NCI-H1930 (cell line): ENCODE data around the gene OXGR1.
A peak's percentile ranks its signal among the peaks of the same experiment; 100 is the strongest.
"Not testable (repeated sequence)": the region's sequence is repeated elsewhere in the genome, so short reads cannot be mapped to it uniquely, and the experiment has no call there.

Experiments
- DNase-seq, 2 experiments: peaks; one replicate each; lab custom pipeline; 2025; lab: John Stamatoyannopoulos, UW

Gene OXGR1

DNA sequence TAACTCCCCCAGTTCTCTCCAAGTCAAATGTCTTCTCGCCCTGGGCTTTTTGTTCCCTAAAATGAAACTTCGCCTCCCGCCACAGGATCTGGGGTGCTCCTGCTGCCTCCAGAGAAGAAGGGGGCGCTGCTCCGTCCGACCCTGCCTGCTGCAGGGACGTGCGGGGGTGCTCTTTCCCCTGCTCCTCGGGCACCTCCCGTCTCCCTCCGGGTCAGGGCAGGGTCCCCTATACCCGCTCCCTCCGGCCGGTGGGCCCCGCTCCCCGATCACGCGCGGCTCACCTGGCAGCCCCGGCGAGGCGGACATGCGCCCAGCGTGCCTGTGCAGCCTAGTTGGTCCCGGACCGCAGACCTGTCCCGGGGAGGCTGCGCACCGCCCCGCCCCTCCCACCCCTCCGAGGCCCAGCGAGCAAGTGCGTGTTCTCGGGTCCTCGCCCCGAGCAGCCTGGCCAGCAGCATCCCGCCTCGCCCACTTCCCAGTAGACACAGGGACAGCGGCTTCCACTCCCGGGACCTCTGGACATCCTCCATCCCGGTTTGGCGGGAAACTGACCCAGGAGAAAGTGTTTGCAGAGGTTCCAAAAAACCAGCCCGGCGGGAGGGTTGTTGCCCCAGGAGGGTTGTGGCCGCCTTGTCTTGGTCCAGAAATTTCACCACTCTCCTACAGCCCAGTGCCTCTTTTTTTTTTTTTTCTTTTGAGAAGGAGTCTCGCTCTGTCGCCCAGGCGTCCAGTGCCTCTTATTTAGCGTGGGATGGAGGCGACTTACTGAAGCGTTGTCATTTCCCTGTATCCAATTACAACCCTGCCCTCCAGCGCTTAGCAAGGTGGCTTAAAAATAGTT, at the start of gene OXGR1:
TSS of gene OXGR1 (minus strand) at position 460 of the 841 bp plus-strand sequence. CDS start 6,717 bp downstream, outside the sequence.
- DNase-seq: no peak

DNA sequence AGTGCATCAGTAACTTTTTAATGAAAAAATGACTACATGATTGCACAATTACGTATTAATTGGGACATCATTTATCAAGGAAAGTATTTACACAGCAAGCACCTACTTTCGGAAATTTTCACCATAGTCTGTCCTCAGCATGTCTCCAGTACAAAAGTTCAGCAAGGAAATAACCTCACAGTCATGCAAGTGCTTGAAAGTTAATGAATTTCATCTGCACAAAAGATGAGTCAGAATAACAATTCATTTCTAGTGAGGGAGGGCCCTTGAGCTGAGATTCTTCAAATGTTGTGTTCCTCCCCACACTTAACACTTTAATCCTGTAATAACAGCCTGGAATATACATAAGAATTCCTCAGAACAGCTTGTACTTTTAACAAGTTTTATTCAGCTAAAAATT, 49.0 kb upstream of the OXGR1 start:
- DNase-seq: no peak

DNA sequence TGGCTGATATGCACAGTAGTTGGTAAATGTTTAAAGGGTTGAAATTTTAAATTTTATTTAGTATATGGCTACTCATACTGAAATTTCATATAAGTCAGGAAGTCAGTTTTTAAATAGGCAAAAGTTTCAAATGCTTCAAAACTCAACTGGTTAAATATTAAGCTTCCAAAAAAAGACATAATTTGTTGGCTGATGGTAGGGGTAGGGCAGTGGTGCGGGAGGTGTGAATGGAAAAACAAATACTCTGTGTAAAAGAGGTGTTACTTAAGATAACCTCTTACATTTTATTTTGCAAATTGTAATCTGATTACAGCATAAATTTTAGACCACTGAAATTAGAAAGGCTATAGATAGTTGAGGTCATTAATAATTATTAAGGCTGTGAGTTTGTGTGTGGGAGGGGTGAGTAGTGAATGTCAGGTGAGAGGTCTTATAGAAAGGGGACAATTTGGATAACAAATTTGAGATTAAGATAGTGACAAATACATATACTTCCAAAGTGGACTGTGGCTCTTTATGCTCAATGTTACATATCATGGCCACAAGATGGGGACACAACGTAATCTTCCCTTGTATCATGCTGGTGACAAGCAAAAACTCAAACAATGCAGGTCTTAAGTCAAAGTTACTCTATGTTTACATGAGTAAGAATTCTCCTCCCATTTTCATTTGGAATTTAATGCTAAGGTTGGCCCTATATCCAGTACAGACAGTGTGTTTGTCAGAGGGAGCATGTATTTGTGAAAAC, 36.6 kb upstream of the OXGR1 start:
- no peak for DNase-seq

DNA sequence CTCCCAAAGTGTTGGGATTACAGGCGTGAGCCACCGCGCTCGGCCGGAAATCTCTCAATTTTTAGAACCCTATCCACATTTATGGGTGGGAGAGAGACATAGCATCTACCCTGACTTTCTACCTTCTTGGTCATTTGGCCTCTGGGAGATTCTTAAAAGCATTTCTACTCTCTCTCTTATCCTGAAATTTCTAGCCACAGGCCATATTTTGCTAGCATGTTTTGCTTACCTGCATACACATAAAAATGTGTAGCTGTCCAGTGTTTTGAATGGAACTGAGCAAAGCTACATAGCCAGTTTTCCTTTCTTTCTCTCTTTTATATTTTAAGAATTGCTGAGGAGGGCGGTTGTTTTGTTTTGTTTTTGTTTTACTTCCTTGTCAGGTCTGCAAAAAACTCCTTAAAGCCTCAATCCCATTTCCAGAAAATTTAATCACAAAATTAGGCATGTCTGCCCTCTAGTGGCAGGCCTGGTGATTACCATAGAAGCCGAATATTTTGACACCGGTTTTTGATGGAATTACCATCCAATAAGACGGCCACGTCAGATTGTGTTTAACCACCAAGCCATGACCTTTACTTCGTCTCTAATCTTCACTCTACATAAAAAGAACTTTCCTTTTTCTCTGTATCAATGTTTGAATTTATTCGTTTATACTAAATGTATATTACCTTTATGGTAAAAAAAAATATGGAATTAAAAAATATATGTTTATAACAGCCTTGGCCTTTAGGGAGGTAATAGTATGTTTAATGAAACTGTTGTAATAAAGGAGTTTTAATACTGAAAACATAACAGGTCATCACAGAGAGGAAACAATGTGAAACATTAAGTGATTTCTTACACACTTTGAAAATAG, 34.4 kb upstream of the OXGR1 start:
- DNase-seq: peak; percentile 28 to 46

DNA sequence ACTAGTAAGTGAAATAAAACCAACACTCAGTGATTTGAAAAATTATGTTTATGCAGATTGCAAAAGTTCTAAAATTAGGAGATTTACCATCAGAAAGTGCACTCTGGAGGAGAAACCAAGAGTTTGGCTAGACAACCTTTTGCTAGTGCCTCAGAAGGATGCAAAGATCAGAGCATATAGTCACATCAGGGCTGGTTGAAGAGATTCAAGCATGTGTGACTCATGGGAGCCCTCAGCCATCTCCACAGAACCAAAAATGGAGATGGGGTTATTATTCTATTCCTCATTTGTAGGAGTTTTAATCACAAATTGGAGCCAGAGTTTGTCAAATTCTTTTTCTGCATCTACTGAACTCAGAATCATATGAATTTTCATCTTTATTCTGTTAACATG, 32.9 kb upstream of the OXGR1 start:
- DNase-seq: no peak

DNA sequence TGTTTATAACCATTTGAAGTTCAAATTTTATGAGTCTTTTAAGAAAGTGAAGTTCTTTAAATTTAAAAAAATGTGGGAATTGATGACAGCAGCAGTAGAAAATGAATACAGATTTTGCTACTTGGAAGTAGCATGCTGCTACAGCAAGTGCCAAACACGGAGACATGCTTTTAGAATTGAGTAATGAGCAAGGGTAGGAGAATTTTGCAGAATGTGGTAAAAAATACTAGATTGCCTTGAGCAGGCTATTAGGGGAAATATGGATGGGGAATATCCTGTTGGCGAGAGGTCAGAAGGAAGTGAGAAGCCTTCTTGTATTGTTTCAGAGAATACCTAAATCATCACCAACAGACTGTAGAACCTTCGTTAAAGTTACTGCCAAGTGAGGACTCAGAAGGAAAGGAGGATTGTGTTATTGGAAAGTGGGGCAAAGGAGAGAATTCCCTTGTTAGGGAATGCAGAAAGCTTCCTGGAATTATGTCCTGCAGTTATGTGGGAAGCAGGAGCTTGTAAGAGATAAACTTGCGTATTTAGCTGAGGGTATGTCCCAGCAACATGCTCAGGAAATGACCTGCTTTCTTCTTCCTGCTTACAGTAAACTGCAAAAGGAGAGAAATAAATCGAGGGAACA, 32.4 kb upstream of the OXGR1 start:
- DNase-seq: no peak

DNA sequence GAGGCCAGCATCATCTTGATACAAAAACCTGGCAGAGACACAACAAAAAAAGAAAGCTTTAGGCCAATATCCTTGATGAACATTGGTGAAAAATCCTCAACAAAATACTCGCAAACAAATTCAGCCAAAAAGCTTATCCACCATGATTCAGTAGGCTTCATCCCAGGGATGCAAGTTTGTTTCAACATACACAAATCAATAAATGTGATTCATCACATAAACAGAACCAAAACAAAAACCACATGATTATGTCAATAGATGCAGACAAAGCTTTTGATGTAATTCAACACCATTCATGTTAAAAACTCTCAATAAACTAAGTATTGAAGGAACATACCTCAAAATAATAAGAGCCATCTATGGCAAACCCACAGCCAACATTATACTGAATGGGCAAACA, 29.5 kb upstream of the OXGR1 start:
- DNase-seq: not testable (repeated sequence)

DNA sequence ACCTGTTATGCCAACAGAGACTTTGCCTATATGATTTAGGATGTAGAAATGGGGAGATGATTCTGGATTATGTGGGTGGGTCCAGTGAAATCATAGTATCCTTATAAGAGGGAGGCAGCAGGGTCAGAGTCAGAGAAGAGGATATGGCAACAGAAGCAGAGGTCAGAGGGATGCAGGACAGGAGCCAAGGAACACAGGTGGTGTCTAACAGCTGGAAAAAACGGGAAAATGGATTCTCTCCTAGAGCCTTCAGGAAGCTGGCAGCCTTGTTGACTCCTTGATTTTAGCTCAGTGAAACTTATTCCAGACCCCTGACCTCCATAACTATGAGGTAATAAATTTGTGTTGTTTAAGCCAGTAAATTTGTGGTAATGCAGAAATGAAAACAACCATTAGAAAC, 28.8 kb upstream of the OXGR1 start:
- no peak for DNase-seq

DNA sequence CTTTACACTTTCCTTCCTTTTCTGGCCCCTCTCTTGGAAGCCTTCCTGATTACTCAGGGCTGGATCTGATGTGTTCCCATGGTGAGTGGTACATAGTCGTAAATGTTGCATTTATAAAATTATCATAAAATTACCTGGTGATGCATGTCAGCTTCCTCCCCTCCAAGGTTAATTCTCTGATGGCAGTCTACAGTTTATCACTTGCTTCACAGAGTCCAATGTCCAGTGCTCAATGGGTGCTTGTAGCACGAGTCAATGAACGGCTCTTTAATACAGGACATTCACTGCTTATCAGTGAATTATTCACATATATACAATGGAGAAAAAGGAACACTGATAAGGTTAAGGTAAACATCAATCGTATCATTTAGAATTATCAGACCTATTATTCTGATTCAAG, 27.0 kb upstream of the OXGR1 start:
- DNase-seq: no peak

DNA sequence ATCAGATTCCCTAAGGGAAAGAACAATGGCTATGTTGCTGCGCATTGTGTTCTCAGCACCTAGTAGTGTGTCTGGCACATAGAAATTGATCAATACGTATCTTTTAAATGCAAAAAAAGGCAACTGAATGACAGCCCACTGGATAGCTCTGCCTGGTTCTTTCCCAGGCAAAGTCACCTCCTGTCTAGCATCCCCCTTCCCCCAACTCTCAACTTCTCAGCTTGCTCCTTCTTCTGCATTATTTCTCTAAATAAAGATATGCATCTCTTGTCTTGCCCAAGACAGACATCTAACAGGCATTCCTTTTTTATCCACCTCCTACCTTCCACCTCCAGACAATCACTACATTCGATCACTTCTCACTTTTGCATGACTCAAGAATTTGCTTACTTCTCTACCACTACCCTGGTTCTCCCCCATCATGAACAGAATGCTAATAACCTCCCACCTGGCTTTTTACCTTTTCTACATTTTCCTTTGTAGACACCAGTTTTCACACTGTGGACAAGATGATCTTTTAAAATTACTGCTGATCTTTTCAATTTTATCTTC, 26.5 kb upstream of the OXGR1 start:
- DNase-seq: no peak

DNA sequence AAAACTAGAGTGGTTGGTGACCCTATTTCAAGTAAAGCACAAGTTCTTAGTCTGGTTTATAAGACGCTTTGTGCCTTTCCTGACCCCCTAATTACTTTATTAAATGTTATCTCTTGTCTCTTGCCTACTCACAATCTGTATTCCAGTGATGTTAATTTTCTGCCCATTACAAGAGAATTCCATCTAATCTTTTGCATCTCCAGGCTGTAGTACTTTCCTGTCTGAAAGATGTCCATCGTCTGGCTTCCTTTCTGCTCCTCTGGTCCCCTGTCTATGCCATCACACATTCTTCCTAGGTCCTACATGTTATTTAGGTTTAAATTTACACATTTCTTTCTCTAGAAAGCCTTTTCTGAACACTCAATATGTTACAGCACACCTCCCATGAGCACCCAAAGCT, 25.9 kb upstream of the OXGR1 start:
- no peak for DNase-seq

DNA sequence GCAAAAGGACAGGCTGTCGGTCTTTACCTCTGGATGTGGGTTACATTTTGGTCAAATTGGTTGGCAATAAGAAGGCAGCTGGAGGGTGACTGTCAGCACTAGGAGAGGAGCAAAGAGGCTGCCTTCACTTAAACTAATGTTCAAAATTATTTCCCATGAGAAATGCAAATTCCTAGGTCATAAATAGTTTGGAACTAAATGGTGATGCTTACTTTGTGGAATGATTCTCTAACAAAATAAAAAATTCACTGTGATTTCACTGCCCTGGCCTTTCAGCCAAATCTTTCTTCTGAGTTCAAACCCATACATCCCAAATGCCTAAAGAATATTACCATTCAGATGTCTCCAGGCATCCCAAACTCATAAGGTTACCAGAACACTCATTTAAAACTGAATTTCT, 25.0 kb upstream of the OXGR1 start:
- DNase-seq: no peak

DNA sequence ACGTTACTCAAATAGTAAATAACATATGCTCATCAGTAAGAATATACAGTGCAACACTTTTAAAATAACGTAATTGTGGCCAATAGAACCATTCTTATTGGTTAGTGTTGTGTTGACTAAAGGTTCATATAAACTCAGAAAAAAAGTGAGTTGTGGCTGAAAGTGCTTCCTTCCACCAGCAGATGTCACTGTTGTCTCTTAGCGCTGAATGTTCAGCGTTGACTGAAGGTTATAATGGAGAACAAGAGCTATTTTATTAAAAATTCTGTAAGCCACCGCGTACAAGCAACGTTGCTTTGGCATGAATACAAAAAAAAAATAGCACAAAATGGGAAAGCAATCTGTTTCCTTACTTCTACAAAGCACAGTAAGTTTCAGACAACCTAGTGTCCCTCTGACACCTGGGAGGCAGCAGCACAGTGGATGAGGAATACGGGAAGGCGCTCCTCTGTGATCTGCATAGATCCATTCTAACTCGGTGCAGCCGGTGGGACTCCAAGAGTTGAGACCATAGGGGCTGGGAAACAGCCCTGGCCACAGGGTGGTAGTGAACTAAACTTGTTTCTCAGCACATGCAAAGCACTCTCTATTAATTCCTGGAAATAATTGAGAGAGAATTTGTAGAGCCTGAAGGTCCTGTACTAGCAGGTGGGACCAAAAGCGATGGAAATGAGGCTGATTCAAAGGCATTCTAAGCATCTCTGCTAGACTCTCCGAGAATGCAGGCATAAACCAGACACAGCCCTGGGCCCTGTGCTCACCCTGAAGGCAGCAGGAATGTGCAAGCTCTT, 23.9 kb upstream of the OXGR1 start:
- peak; percentile 8 to 71 for DNase-seq

DNA sequence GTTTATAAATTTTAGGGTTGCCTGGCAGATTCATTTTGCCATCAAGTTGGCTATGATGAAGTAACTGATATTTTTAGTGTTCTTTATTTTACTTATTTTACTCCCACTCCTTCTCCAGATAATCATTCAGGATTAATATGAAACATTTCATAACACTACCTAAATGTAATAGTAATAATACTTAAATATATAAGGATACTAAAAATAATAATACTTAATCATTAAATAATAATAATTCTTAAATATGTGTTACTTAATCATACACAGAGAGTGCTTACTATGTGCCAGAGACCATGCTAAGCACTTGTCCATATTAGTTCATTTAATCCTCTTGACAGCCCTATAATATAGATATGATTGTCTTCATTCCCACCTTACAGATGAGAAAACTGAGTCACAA, 23.0 kb upstream of the OXGR1 start:
- no peak for DNase-seq

DNA sequence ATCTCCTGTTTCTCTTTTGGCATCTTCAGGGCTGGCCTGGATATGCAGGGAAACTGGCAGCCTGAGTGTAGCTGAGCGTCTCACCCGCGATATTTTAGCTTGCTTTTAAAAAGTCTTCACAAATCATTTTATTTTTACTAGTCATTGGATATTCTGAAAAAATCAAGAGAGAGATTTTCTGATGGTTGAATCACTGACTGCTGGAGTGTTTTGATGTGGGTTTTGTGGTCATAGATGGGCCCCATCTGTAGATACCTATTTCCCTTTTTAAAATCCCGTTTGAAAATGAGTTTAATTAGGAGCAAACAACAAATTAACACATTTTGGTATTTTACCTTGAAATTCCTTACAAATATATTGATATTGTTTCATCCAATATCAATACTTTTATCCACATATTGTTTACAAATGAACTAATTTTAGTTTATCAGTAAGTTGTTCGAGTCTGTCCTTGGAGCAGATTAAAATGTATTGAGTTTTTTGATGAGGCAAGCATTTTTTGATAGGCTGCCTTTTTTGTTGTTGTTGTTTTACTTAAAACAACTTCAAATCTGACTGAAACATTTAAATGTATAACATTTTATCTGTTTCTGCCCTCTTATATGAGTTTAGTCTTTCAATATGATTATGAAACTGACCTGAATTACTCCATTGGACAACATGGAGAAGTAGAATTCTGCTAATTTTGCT, 21.5 kb upstream of the OXGR1 start:
- DNase-seq: no peak

DNA sequence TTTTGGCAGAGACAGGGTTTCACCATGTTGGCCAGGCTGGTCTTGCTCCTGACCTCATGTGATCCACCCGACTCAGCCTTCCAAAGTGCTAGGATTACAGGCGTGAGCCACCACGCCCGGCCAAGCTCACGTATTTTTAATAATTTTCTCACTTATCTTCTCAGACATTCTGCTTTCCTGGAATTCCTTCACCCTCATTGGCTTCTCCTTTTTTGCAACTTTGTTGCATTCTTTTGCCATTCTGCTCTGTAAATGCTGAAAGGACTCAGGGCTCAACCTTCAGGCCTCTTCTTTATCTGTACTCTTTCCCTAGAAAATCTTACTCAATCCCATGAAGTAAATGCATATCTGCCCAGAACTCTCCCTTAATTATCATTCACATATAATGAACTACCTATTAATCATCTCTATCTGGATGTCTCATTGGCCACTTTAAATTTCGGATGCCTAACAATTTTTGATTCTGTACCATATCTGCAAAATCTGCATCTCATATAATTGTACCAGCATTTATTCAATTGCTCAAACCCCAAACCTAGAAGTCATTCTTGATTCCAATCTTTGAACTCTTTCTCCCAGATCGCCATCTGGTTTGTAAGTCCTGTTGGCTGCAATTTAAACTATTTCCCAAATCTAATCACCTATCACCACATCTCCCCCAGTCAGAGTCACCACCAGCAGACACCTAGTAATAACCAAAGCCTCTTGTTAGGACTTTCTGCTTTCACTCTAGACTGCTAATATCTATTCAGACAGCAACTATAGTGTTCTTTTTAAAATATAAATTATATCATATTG, 18.2 kb upstream of the OXGR1 start:
- no peak for DNase-seq

DNA sequence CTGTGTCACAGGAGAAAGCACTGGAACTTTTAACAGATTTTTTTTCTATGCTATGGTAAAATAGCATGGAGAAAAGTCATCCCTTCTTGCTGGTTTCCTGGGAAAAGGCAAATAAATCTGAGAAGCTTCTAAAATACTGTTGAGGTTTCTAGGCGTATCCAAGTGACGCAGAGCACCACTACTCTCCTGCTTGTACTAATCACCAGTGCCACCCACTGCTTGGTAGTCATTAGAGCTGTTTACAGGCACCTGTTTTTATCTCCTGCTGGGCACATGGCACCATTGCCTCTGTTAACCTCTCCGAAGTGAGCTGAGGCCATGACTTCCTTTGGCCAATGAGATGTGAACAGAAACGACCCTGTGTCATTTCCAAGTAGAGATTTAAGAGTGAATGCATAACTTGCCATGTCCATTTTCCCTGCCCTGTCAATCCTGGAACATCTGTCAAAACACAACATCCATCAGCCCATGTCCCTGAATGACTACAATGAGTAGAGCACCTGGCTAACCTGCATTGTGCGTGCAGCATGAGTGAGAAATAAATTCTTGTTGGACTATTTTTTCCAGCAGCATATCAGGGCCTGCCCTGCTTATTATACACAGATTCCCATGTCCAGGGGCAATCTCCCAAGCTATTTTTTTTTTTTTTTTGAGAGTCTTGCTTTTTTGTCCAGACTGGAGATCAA, 17.3 kb upstream of the OXGR1 start:
- DNase-seq: no peak

DNA sequence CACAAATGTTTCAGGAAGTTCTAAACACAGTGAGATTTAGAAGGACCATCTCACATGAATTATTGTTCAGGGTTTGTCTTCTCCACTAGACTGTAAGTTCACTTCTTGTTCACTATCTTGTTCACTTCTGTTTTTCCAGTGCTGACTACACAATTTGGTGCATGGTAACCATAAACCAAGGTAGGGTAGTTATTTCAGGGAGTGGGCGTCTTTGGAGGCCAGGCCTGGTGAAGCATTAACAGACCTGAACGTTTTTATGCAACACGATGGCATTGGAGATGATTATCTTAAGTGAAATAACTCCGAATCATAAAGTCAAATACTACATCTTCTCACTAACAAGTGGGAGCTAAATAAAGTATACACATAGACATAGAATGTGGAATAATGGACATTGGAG, 14.4 kb upstream of the OXGR1 start:
- DNase-seq: no peak
